ENCODE results near the gene CORO1C.

- TF ChIP-seq CTCF (IDR thresholded peaks at IDR 0.05) (no peak), TAF1 (IDR thresholded peaks at IDR 0.05; ENCODE audit: borderline replicate concordance, low read depth, low read length) (no peak), USF2 (IDR thresholded peaks at IDR 0.05; ENCODE audit: borderline replicate concordance, low read depth, low read length) (no peak), POLR2AphosphoS5 (IDR thresholded peaks at IDR 0.05; ENCODE audit: low read depth, low read length) (no peak), MXI1 (IDR thresholded peaks at IDR 0.05; ENCODE audit: low read depth, low read length) (no peak), REST (IDR thresholded peaks at IDR 0.05; ENCODE audit: low read depth, low read length) (no peak), RXRA (IDR thresholded peaks at IDR 0.05; ENCODE audit: borderline replicate concordance, low read depth) (no peak), NFIC (IDR thresholded peaks at IDR 0.05; ENCODE audit: borderline replicate concordance) (no peak)
Measured at GRCh38 chr12:108615918-108616317, 115.4 kb downstream of the CORO1C start.
